Middle frontal gyrus (tissue), 1 donor: ENCODE measurements around the gene GADD45B.
"Not testable (repeated sequence)": the region's sequence is repeated elsewhere in the genome, so short reads cannot be mapped to it uniquely, and the experiment has no call there.

Source experiments
- DNase-seq: peaks from one replicate; pipeline ENCODE4 v3.0.0-alpha.2; 2015; ENCODE audit warnings: low spot score; ENCODE audit errors: extremely low spot score

GADD45B gene

GRCh38 chr19:2443785-2444182 is 32.1 kb upstream of the GADD45B start:
- no peak for DNase-seq

- DNase-seq = no peak
These were observed 31.5 kb upstream of the GADD45B start for GRCh38 chr19:2444251-2445002.

GRCh38 chr19:2446381-2446780 is 29.5 kb upstream of the GADD45B start:
- no peak for DNase-seq

GRCh38 chr19:2449019-2449418 is 26.9 kb upstream of the GADD45B start:
- no peak for DNase-seq

- no peak for DNase-seq
These were observed 24.8 kb upstream of the GADD45B start for GRCh38 chr19:2451138-2451537.

GRCh38 chr19:2451741-2452140 is 24.2 kb upstream of the GADD45B start:
- no peak for DNase-seq

GRCh38 chr19:2453431-2454025 is 22.4 kb upstream of the GADD45B start:
- no peak for DNase-seq

- no peak for DNase-seq
These were observed 21.5 kb upstream of the GADD45B start for GRCh38 chr19:2454199-2454961.

- no peak for DNase-seq
These were observed 20.7 kb upstream of the GADD45B start for GRCh38 chr19:2454962-2455850.

GRCh38 chr19:2455851-2456570 is 19.9 kb upstream of the GADD45B start:
- DNase-seq = no peak

GRCh38 chr19:2457394-2458037 is 18.4 kb upstream of the GADD45B start:
- DNase-seq = no peak

GRCh38 chr19:2458054-2458453 is 17.9 kb upstream of the GADD45B start:
- DNase-seq = no peak

- DNase-seq = not testable (repeated sequence)
These were observed 17.2 kb upstream of the GADD45B start for GRCh38 chr19:2458776-2459175.

- DNase-seq = no peak
These were observed 15.7 kb upstream of the GADD45B start for GRCh38 chr19:2460245-2460644.

- DNase-seq = peak; percentile 20
These were observed 13.9 kb upstream of the GADD45B start for GRCh38 chr19:2461751-2462634.

- DNase-seq = peak; percentile 85
These were observed 13.1 kb upstream of the GADD45B start for GRCh38 chr19:2462635-2463421.

GRCh38 chr19:2463694-2464093 is 12.2 kb upstream of the GADD45B start:
- not testable (repeated sequence) for DNase-seq

GRCh38 chr19:2464389-2464788 is 11.5 kb upstream of the GADD45B start:
- no peak for DNase-seq
